Endothelial cell of umbilical vein (primary cell): ENCODE data around the gene ZNF326.

Experiments
- CTCF ChIP-seq, 2 donors: IDR thresholded peaks; 1 replicate in 1 of 2; 2 replicates in 1 of 2; pipeline ENCODE4 v1.5.1; 2011; ENCODE audit warnings: low read length in 2 of 2, mild to moderate bottlenecking in 2 of 2, moderate library complexity in 2 of 2, control low read depth in 1 of 2, inconsistent platforms in 1 of 2, low read depth in 1 of 2; ENCODE audit not compliant: insufficient read depth in 1 of 2; ENCODE audit errors: extremely low read depth in 1 of 2
- EZH2 ChIP-seq: IDR thresholded peaks from 2 replicates; pipeline ENCODE4 v1.6.1; 2012; ENCODE audit warnings: borderline replicate concordance, low read depth, mild to moderate bottlenecking, moderate library complexity, low read length, inconsistent platforms; ENCODE audit not compliant: severe bottlenecking
- FOS ChIP-seq: IDR thresholded peaks from 2 replicates; pipeline ENCODE4 v1.6.1; 2011; ENCODE audit warnings: mild to moderate bottlenecking, low read length, moderate library complexity, borderline replicate concordance; ENCODE audit not compliant: insufficient read depth
- GATA2 ChIP-seq: IDR thresholded peaks from 2 replicates; pipeline ENCODE4 v1.7.0; 2011; ENCODE audit warnings: low read depth, mild to moderate bottlenecking, moderate library complexity, mixed read lengths, low read length; ENCODE audit not compliant: insufficient read length, insufficient read depth
- JUN ChIP-seq: IDR thresholded peaks from 2 replicates; pipeline ENCODE4 v1.6.1; 2011; ENCODE audit warnings: borderline replicate concordance, low read depth; ENCODE audit not compliant: insufficient read length, insufficient read depth
- MAX ChIP-seq: IDR thresholded peaks from 2 replicates; pipeline ENCODE4 v1.6.1; 2011; ENCODE audit not compliant: insufficient read depth, insufficient read length
- POLR2A ChIP-seq: IDR thresholded peaks from 2 replicates; pipeline ENCODE4 v1.6.1; 2012; ENCODE audit warnings: low read depth, mild to moderate bottlenecking, control low read depth, low read length
- POLR2AphosphoS5 ChIP-seq: IDR thresholded peaks from 2 replicates; pipeline ENCODE4 v1.6.1; 2012; ENCODE audit warnings: low read depth, mild to moderate bottlenecking, control low read depth, low read length, moderate library complexity; ENCODE audit not compliant: insufficient read depth

- TF ChIP-seq EZH2 (no peak), CTCF (IDR thresholded peaks at IDR 0.05; ENCODE audit: extremely low read depth in 1 of 2, insufficient read depth in 1 of 2, low read depth in 1 of 2, low read length in 2 of 2) (no peak), POLR2AphosphoS5 (no peak), JUN (no peak), POLR2A (no peak), MAX (no peak), GATA2 (no peak), FOS (no peak)
Observed at GRCh38 chr1:89974256-89974655, 20.7 kb upstream of the ZNF326 start.
